ENCODE results near the gene SPHK1.

SPHK1 gene

GRCh38 chr17:76363107-76363842 is 21.1 kb upstream of the SPHK1 start:
- DNase-seq = no peak

GRCh38 chr17:76365256-76365903 is 19.0 kb upstream of the SPHK1 start:
- DNase-seq = no peak

GRCh38 chr17:76366247-76366646 is 18.2 kb upstream of the SPHK1 start:
- no peak for DNase-seq

- DNase-seq = no peak
These were observed 16.8 kb upstream of the SPHK1 start for GRCh38 chr17:76367642-76368041.

- DNase-seq = no peak
These were observed 15.9 kb upstream of the SPHK1 start for GRCh38 chr17:76368545-76368944.

GRCh38 chr17:76369379-76369778 is 15.0 kb upstream of the SPHK1 start:
- no peak for DNase-seq

GRCh38 chr17:76369804-76370203 is 14.6 kb upstream of the SPHK1 start:
- no peak for DNase-seq

- no peak for DNase-seq
These were observed 14.0 kb upstream of the SPHK1 start for GRCh38 chr17:76370261-76370993.

GRCh38 chr17:76371656-76372628 is 12.5 kb upstream of the SPHK1 start:
- DNase-seq = no peak

- no peak for DNase-seq
These were observed 7.9 kb upstream of the SPHK1 start for GRCh38 chr17:76376318-76377133.

GRCh38 chr17:76378548-76379274 is 5.7 kb upstream of the SPHK1 start:
- no peak for DNase-seq

- DNase-seq = no peak
These were observed 5.2 kb upstream of the SPHK1 start for GRCh38 chr17:76379275-76379641.

- no peak for DNase-seq
These were observed 4.6 kb upstream of the SPHK1 start for GRCh38 chr17:76379646-76380376.

GRCh38 chr17:76381633-76382350 is 2.6 kb upstream of the SPHK1 start:
- DNase-seq = no peak

GRCh38 chr17:76382351-76382802 is 2.0 kb upstream of the SPHK1 start:
- DNase-seq = no peak

- no peak for DNase-seq
These were observed 1.4 kb upstream of the SPHK1 start for GRCh38 chr17:76382803-76383545.

- no peak for DNase-seq
These were observed 725 bp upstream of the SPHK1 start for GRCh38 chr17:76383546-76384221.

Measured in NCI-H187 (cell line).